Measurements from ENCODE around the gene BRF1.

DNA sequence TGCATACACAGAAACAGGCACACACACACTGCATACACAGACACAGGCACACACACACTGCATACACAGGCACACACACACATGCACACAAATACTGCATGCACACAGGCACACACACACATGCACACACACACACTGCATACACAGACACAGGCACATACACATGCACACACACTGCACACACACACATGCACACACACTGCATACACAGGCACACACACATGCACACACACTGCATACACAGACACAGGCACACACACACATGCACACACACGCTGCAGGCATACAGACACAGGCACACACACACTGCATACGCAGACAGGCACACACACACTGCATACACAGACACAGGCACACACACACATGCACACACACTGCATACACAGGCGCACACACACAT is 85.2 kb downstream of the BRF1 start:
- TF ChIP-seq, protein P1, sequence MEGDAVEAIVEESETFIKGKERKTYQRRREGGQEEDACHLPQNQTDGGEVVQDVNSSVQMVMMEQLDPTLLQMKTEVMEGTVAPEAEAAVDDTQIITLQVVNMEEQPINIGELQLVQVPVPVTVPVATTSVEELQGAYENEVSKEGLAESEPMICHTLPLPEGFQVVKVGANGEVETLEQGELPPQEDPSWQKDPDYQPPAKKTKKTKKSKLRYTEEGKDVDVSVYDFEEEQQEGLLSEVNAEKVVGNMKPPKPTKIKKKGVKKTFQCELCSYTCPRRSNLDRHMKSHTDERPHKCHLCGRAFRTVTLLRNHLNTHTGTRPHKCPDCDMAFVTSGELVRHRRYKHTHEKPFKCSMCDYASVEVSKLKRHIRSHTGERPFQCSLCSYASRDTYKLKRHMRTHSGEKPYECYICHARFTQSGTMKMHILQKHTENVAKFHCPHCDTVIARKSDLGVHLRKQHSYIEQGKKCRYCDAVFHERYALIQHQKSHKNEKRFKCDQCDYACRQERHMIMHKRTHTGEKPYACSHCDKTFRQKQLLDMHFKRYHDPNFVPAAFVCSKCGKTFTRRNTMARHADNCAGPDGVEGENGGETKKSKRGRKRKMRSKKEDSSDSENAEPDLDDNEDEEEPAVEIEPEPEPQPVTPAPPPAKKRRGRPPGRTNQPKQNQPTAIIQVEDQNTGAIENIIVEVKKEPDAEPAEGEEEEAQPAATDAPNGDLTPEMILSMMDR (IDR thresholded peaks at IDR 0.05): no peak
- no peak for TF ChIP-seq POLR2A (IDR thresholded peaks at IDR 0.05)
- no peak for TF ChIP-seq EP300 (IDR thresholded peaks at IDR 0.05)
